ENCODE data around the gene RPP21. TPM values are rescaled to one million over a fixed set of nuclear protein-coding genes. Genes with fewer than 3 reads are reported as not detected.
A peak's percentile ranks its signal among the peaks of the same experiment; 100 is the strongest.

The RPP21 gene
- total and polyA plus RNA-seq, 10 of the 15 experiments (the other 5 are each of a cell fraction or from before 2014, with no cell fraction given), result 14.3 to 94.6 (median 42.1) TPM

GRCh38 chr6:30326526-30327231 is 18.3 kb upstream of the RPP21 start, which contains the start of gene TRIM39 (continued):
- TF ChIP-seq ZBED1 (IDR thresholded peaks at IDR 0.05; ENCODE audit: borderline replicate concordance), result no peak
- TF ChIP-seq USF2 (IDR thresholded peaks at IDR 0.05; ENCODE audit: borderline replicate concordance, low read depth, low read length), result no peak
- TF ChIP-seq NBN (IDR thresholded peaks at IDR 0.05), result peak; percentile 5; the same call in 1 of the 2 replicates
- no peak for TF ChIP-seq SUPT20H (IDR thresholded peaks at IDR 0.05; ENCODE audit: borderline replicate concordance, control insufficient read depth, low read depth, low read length)
- no peak for TF ChIP-seq CHD1 (IDR thresholded peaks at IDR 0.05; ENCODE audit: low read depth, low read length)
- TF ChIP-seq POU2F2 (IDR thresholded peaks at IDR 0.05; ENCODE audit: borderline replicate concordance, low read depth, low read length), result peak; percentile 23; the same call in 2 of the 3 replicates
- TF ChIP-seq ELK1 (IDR thresholded peaks at IDR 0.05; ENCODE audit: low read depth, low read length), result no peak; the same call in 1 of the 2 replicates
- 0 out of 2 replicates have a peak, but pooled peaks have one; percentile 24 for TF ChIP-seq STAT1 (conservative IDR thresholded peaks at IDR 0.05)
- no peak for TF ChIP-seq SRF (IDR thresholded peaks at IDR 0.05; ENCODE audit: low read depth in 2 of 2, low read length in 2 of 2)
- TF ChIP-seq NFIC (IDR thresholded peaks at IDR 0.05; ENCODE audit: low read depth, low read length), result no peak
- TF ChIP-seq RBBP5 (conservative IDR thresholded peaks at IDR 0.05), result no peak
- TF ChIP-seq JUND (IDR thresholded peaks at IDR 0.05; ENCODE audit: low read depth, low read length), result no peak
- TF ChIP-seq MAX (IDR thresholded peaks at IDR 0.05; ENCODE audit: low read depth, low read length), result no peak; the same call in 1 of the 2 replicates
- no peak for TF ChIP-seq SMC3 (IDR thresholded peaks at IDR 0.05; ENCODE audit: borderline replicate concordance, low read length)
- TF ChIP-seq E2F8 (IDR thresholded peaks at IDR 0.05; ENCODE audit: low read depth, partially characterized antibody), result no peak
- no peak for TF ChIP-seq CHD2 (IDR thresholded peaks at IDR 0.05; ENCODE audit: borderline replicate concordance, low read depth, low read length)
- TF ChIP-seq BCL3 (IDR thresholded peaks at IDR 0.05; ENCODE audit: borderline replicate concordance, insufficient read depth, low read depth, low read length, poor library complexity, severe bottlenecking), result no peak
- TF ChIP-seq CBFB (IDR thresholded peaks at IDR 0.05; ENCODE audit: low read depth), result no peak
- no peak for TF ChIP-seq ESRRA (IDR thresholded peaks at IDR 0.05; ENCODE audit: low read length)
- no peak for TF ChIP-seq EED (IDR thresholded peaks at IDR 0.05; ENCODE audit: low read depth)
- TF ChIP-seq HCFC1 (IDR thresholded peaks at IDR 0.05; ENCODE audit: low read length), result peak; percentile 18; the same call in 1 of the 2 replicates
- TF ChIP-seq CBX5 (IDR thresholded peaks at IDR 0.05; ENCODE audit: low read depth), result no peak
- TF ChIP-seq ZSCAN29 (IDR thresholded peaks at IDR 0.05), result peak; percentile 78; the same call in 1 of the 2 replicates
- no peak for TF ChIP-seq EZH2 (IDR thresholded peaks at IDR 0.05; ENCODE audit: borderline replicate concordance, control insufficient read depth, low read depth, low read length)
- TF ChIP-seq SIX5 (IDR thresholded peaks at IDR 0.05; ENCODE audit: low read depth, low read length, severe bottlenecking), result no peak
